ENCODE measurements around the gene SLC6A19.

SLC6A19 gene

DNA sequence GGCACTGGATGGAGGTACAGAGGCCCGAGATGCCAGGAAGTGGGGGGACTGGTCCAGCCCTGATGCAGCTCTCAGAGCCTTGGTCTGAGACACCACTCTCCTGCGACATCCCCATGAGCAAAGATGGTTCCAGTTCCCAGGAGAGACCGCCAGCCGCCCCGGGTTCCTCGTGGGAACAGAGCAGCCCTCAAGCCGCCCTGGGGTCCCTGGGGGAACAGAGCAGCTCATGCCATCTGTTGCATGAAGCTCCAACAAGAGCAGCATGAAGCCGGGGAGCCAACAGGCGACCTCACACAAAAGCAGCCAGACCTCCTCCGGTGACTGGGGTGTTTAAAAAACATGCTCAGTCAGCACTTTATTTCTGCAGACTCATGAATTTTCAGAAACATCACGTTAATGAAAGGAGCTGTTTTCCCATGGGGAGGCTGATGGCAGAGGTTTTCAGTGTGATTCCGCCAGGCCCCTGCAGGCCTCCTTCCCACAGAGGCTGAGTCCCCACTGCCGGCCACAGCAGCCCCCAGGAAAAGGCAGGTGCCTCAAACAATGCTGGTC lies 30.0 kb downstream of the SLC6A19 start:
- Histone ChIP-seq H3K4me2 (ENCODE audit: low read length) (no peak overlapping the region), H3K4me3 (ENCODE audit: low read length) (no peak overlapping the region), H3K4me1 (ENCODE audit: control insufficient read depth, insufficient read depth, low read length) (no peaks in the 10 kb centered on the region), H3K9ac (ENCODE audit: low read depth, low read length) (no peak overlapping the region), H3K27me3 (ENCODE audit: control insufficient read depth, insufficient read depth, low read length) (peaks cover 2% of the 10 kb centered on the region), H3K9me3 (replicated peaks; ENCODE audit: low read length) (peaks cover 16% of the 10 kb centered on the region), H3K36me3 (ENCODE audit: insufficient read depth, low read length) (no peaks in the 10 kb centered on the region)

DNA sequence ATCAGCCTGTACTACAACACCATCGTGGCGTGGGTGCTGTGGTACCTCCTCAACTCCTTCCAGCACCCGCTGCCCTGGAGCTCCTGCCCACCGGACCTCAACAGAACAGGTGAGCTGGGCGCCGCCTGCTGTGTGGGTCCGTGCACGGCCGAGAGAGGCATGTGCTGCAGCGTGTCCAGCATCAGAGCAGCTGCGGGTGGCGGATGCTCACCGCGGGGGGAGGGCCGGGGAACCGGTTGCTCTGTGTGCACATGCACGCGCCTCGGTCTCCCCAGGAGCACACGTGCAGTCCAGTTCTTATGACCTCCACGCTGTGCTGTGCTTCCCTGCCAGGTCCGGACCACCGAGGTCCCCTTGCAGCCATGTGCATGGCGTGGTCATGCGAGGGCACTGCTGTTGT lies 31.4 kb downstream of the SLC6A19 start:
- Histone ChIP-seq H3K4me3 (ENCODE audit: low read length) (no peak overlapping the region), H3K4me1 (ENCODE audit: control insufficient read depth, insufficient read depth, low read length) (no peaks in the 10 kb centered on the region), H3K4me2 (ENCODE audit: low read length) (no peak overlapping the region), H3K27me3 (ENCODE audit: control insufficient read depth, insufficient read depth, low read length) (peaks cover 2% of the 10 kb centered on the region), H3K9me3 (replicated peaks; ENCODE audit: low read length) (peaks cover 16% of the 10 kb centered on the region), H3K36me3 (ENCODE audit: insufficient read depth, low read length) (no peaks in the 10 kb centered on the region), H3K9ac (ENCODE audit: low read depth, low read length) (no peak overlapping the region)

DNA sequence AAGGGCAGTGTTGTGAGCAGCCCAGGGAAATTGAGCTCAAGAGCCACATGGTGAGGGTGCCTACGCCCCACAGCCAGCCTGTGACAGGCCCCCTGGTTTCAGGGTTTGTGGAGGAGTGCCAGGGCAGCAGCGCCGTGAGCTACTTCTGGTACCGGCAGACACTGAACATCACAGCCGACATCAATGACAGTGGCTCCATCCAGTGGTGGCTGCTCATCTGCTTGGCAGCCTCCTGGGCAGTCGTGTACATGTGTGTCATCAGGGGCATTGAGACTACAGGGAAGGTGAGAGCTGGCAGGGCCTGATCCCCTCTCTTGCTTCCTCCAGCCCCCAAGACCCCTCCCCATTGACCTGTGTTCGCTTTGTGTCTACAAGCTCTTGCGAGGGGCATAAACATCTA lies 34.0 kb downstream of the SLC6A19 start:
- Histone ChIP-seq H3K9me3 (replicated peaks; ENCODE audit: low read length) (peaks cover 16% of the 10 kb centered on the region), H3K4me2 (ENCODE audit: low read length) (no peak overlapping the region), H3K4me3 (ENCODE audit: low read length) (no peak overlapping the region), H3K27me3 (ENCODE audit: control insufficient read depth, insufficient read depth, low read length) (no peaks in the 10 kb centered on the region), H3K36me3 (ENCODE audit: insufficient read depth, low read length) (no peaks in the 10 kb centered on the region), H3K9ac (ENCODE audit: low read depth, low read length) (no peak overlapping the region), H3K4me1 (ENCODE audit: control insufficient read depth, insufficient read depth, low read length) (no peaks in the 10 kb centered on the region)

DNA sequence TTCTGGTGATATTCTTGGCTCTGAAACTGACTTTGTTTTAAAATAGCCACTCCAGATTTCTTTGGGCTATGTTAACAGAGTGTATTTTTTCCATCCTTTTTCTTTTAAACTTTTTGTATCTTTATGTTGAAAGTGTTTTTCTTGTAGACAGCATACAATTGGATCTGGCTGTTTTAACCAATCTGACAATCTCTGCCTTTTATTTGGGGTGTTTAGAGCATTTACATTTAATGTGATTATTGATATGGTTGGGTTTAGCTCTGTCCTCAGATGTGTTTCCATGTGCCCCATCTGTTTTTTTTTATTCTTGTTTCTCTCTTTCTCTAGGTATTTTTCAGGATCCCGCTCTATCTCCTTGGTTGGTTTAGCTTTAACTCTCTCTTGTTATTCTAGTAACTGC lies 34.4 kb downstream of the SLC6A19 start:
- Histone ChIP-seq H3K36me3 (ENCODE audit: insufficient read depth, low read length) (no peaks in the 10 kb centered on the region), H3K9me3 (replicated peaks; ENCODE audit: low read length) (peaks cover 16% of the 10 kb centered on the region), H3K27me3 (ENCODE audit: control insufficient read depth, insufficient read depth, low read length) (no peaks in the 10 kb centered on the region), H3K4me2 (ENCODE audit: low read length) (no peak overlapping the region), H3K4me1 (ENCODE audit: control insufficient read depth, insufficient read depth, low read length) (no peaks in the 10 kb centered on the region), H3K4me3 (ENCODE audit: low read length) (no peak overlapping the region), H3K9ac (ENCODE audit: low read depth, low read length) (no peak overlapping the region)

DNA sequence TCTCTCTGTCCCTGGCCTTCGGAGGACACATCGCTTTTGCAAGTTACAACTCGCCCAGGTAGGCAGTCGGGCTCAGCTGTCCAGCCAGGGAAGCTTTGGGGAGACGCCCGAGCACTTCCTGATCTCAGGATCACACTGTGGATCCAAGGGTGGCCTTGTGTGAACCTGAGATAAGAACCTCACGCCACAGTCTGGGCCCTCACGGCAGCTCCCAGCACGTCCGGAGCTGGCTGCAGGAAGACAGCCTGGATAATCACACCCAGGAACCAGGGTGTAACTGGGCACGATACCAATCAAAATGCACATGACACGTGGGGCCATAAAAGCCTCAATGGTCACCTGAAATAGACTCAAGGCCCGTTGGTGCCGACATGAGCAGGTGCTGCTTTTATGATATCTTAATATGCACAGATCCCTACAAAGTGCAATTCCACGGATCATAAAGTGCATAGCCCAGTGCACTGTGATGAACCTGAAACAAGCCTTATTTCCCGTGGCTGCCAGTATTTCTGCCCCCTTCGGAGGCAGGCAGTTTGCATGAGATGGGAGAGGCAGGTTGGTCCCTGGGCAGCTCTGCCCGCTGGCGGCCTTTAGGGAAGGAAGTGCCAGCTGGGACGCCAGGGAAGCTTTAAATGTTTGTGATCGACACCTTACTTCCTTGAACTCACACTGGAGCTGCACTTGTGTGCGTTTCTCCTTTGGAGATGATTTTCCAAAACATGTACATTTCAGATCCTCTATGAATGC lies 38.3 kb downstream of the SLC6A19 start:
- Histone ChIP-seq H3K4me1 (ENCODE audit: control insufficient read depth, insufficient read depth, low read length) (no peaks in the 10 kb centered on the region), H3K9me3 (replicated peaks; ENCODE audit: low read length) (peaks cover 16% of the 10 kb centered on the region), H3K9ac (ENCODE audit: low read depth, low read length) (no peak overlapping the region), H3K36me3 (ENCODE audit: insufficient read depth, low read length) (no peaks in the 10 kb centered on the region), H3K27me3 (ENCODE audit: control insufficient read depth, insufficient read depth, low read length) (no peaks in the 10 kb centered on the region), H3K4me2 (ENCODE audit: low read length) (no peak overlapping the region), H3K4me3 (ENCODE audit: low read length) (no peak overlapping the region)

DNA sequence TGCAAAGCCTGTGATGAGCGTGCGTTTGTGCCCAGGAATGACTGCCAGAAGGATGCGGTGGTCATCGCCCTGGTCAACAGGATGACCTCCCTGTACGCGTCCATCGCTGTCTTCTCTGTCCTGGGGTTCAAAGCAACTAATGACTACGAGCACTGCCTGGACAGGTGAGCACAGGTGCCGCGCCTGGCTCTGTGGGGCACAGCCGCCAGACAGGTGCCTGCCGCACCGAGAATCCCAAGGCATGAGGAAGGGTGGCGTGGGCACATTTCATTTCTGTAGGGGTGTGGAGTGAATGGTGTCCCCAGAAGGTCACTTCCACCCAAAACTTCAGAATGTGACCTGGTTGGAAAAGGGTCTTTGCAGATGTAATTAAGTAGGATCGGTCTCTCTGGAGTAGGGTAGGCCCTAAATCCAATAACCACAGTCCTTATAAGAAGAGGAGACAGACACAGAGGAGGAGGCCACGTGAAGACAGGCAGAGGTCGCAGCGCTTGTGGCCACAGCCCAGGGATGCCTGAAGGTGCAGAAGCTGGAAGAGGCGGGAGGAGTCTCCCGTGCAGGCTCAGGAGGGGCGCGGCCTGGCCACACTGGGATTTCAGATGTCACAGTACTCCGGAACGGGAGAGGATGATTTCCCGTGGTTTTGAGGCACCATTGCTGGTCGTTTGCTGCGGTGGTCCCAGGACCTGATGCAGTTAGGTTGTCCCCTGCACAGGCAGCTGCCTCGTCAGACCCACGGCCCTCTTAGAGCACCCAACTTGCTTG lies 39.3 kb downstream of the SLC6A19 start:
- no peaks in the 10 kb centered on the region for H3K27me3 ChIP-seq (ENCODE audit: control insufficient read depth, insufficient read depth, low read length)
- peaks cover 8% of the 10 kb centered on the region for H3K9me3 ChIP-seq (replicated peaks; ENCODE audit: low read length)
- no peak overlapping the region for H3K4me3 ChIP-seq (ENCODE audit: low read length)

DNA sequence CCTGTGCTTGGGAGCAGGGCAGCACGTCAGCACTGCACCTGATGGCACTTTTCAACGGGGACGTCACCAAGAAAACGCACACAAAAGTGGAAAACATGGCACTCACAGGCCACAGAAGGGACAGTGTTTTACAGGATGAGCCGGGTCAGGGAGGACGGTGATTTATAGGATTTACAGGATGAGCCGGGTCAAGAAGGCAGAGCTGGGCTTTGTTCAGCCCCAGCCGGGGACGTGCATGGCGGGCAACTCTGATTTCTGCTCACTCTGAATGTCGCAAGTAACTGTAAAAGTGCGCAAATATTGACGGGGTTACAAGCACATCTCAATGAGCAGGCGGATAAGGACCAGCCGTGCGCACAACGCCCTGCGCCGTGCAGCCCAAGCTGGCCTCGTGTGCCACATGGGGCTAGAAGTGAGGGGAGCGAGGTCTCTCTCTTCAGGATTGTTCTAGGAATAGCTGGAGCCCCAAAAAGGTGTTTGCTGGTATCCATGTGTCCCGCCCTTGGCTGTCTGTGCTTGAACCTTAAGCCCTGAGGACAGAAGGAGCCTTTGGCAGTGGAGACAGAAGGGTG lies 40.2 kb downstream of the SLC6A19 start:
- no peaks in the 10 kb centered on the region for H3K9me3 ChIP-seq (replicated peaks; ENCODE audit: low read length)
- no peaks in the 10 kb centered on the region for H3K36me3 ChIP-seq (ENCODE audit: insufficient read depth, low read length)
- H3K4me3 ChIP-seq (ENCODE audit: low read length) = no peak overlapping the region
- no peaks in the 10 kb centered on the region for H3K27me3 ChIP-seq (ENCODE audit: control insufficient read depth, insufficient read depth, low read length)
- no peak overlapping the region for H3K4me2 ChIP-seq (ENCODE audit: low read length)
- no peaks in the 10 kb centered on the region for H3K4me1 ChIP-seq (ENCODE audit: control insufficient read depth, insufficient read depth, low read length)
- H3K9ac ChIP-seq (ENCODE audit: low read depth, low read length) = no peak overlapping the region

More for the DNA sequence above, 39.3 kb downstream of the SLC6A19 start:
- Histone ChIP-seq H3K36me3 (ENCODE audit: insufficient read depth, low read length) (no peaks in the 10 kb centered on the region), H3K4me2 (ENCODE audit: low read length) (no peak overlapping the region), H3K4me1 (ENCODE audit: control insufficient read depth, insufficient read depth, low read length) (no peaks in the 10 kb centered on the region), H3K9ac (ENCODE audit: low read depth, low read length) (no peak overlapping the region)

DNA sequence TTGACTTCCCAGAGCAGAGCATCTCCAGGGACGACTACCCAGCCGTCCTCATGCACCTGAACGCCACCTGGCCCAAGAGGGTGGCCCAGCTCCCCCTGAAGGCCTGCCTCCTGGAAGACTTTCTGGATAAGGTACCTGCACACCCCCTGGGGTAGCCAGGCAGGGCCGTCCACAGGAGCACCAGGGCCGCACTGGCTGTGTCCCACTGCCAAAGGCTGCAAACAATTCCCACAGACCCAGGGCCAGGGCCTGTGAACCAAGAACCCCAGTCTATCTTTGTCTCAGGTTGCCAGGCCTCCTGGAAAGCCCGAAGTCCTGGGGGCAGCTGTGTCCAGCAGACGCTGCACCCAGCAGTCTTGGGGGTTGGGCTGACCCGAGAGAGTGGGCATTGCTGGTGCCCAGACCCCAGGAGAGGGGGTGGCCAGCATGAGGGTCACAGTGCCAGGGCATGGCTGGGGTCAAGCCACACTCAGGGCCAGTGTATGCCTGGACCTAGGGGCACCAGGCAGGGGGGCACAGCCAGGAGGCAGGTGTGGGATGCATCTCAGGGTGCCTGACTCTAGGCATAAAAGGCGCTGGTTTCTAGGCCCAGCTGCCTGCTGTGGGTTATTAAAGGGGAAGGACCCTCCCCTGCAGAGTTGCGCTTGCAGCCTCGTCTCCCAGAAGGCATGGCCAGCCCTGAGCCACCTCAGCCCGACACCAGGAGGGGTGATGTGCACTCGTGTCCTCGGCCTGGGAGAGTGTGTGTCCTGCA lies 41.5 kb downstream of the SLC6A19 start:
- no peaks in the 10 kb centered on the region for H3K36me3 ChIP-seq (ENCODE audit: insufficient read depth, low read length)
- H3K4me3 ChIP-seq (ENCODE audit: low read length) = no peak overlapping the region
- no peaks in the 10 kb centered on the region for H3K4me1 ChIP-seq (ENCODE audit: control insufficient read depth, insufficient read depth, low read length)
- no peaks in the 10 kb centered on the region for H3K27me3 ChIP-seq (ENCODE audit: control insufficient read depth, insufficient read depth, low read length)
- no peak overlapping the region for H3K9ac ChIP-seq (ENCODE audit: low read depth, low read length)
- no peaks in the 10 kb centered on the region for H3K9me3 ChIP-seq (replicated peaks; ENCODE audit: low read length)
- no peak overlapping the region for H3K4me2 ChIP-seq (ENCODE audit: low read length)

DNA sequence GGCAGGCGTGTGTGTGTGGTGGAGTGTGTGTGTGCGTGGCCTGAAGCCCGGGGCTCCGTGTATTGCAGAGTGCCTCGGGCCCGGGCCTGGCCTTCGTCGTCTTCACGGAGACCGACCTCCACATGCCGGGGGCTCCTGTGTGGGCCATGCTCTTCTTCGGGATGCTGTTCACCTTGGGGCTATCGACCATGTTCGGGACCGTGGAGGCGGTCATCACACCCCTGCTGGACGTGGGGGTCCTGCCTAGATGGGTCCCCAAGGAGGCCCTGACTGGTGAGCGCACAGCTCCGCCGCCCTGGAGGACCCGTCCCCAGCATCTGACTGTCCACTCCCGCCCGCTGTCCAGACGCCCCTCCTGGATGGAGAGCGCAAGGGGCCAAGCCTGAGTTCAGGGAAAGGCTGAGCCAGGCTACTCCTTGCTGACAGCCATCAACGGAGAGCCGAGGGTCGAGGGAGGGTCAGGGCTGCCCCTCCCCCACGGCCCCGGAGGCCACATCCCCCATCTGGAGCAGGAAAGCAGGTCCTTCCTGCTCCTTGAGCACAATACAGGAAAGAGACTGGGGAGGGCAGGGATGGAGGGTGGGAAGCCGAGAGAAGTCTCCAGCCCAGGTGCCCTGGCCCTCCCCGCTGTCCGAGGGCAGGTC lies 42.2 kb downstream of the SLC6A19 start:
- Histone ChIP-seq H3K9ac (ENCODE audit: low read depth, low read length) (no peak overlapping the region), H3K4me3 (ENCODE audit: low read length) (no peak overlapping the region), H3K4me2 (ENCODE audit: low read length) (no peak overlapping the region), H3K36me3 (ENCODE audit: insufficient read depth, low read length) (no peaks in the 10 kb centered on the region), H3K9me3 (replicated peaks; ENCODE audit: low read length) (no peaks in the 10 kb centered on the region), H3K27me3 (ENCODE audit: control insufficient read depth, insufficient read depth, low read length) (no peaks in the 10 kb centered on the region), H3K4me1 (ENCODE audit: control insufficient read depth, insufficient read depth, low read length) (no peaks in the 10 kb centered on the region)

DNA sequence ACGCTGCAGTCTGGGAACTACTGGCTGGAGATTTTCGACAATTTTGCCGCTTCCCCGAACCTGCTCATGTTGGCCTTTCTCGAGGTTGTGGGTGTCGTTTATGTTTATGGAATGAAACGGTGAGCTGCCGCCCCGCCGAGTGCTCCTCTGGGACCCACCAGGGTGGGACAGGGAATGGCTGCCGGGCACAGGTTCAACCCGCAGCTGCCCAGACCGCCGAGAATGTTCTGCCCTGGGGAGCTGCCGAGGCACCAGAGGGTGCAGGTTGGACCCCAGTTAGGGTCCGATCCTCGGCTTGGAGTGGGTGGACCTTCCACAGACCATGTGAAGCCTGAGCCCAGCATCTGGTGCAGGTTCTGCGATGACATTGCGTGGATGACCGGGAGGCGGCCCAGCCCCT lies 42.9 kb downstream of the SLC6A19 start:
- Histone ChIP-seq H3K36me3 (ENCODE audit: insufficient read depth, low read length) (no peaks in the 10 kb centered on the region), H3K4me3 (ENCODE audit: low read length) (no peak overlapping the region), H3K4me1 (ENCODE audit: control insufficient read depth, insufficient read depth, low read length) (no peaks in the 10 kb centered on the region), H3K4me2 (ENCODE audit: low read length) (no peak overlapping the region), H3K9me3 (replicated peaks; ENCODE audit: low read length) (no peaks in the 10 kb centered on the region), H3K9ac (ENCODE audit: low read depth, low read length) (no peak overlapping the region), H3K27me3 (ENCODE audit: control insufficient read depth, insufficient read depth, low read length) (no peaks in the 10 kb centered on the region)

DNA sequence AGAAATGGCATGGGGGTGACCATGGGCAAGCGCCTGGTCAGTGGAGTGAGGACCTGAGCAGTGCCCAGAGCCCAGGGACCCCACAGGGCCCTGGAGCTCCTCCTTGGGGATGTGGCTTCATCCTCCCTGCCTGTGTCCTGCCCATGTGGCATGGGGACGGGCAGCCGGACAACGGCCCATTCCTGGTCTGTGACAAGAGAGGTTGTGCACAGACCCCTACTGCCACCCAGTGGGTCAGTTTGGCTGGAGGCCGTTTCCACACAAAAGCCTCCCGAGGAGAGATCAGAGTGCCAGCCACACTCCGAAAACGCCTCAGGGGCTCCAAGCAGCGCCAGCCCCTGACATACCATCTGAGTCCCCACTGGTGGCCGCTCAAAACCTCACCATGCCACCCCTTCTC lies 43.6 kb downstream of the SLC6A19 start:
- H3K4me2 ChIP-seq (ENCODE audit: low read length) = no peak overlapping the region
- H3K4me3 ChIP-seq (ENCODE audit: low read length) = no peak overlapping the region
- H3K9me3 ChIP-seq (replicated peaks; ENCODE audit: low read length) = no peaks in the 10 kb centered on the region
- H3K36me3 ChIP-seq (ENCODE audit: insufficient read depth, low read length) = no peaks in the 10 kb centered on the region
- H3K9ac ChIP-seq (ENCODE audit: low read depth, low read length) = no peak overlapping the region
- no peaks in the 10 kb centered on the region for H3K27me3 ChIP-seq (ENCODE audit: control insufficient read depth, insufficient read depth, low read length)
- H3K4me1 ChIP-seq (ENCODE audit: control insufficient read depth, insufficient read depth, low read length) = no peaks in the 10 kb centered on the region

Measured in skeletal muscle satellite cell (primary cell).